ENCODE results near the gene EDNRB.
"Not testable (repeated sequence)": the region's sequence is repeated elsewhere in the genome, so short reads cannot be mapped to it uniquely, and the experiment has no call there.

Gene EDNRB

GRCh38 chr13:77918391-77919245 is at the start of gene EDNRB:
Gene EDNRB, minus strand, starts transcription at chr13:77918831. Its CDS starts 258 bp downstream, at chr13:77918573.
- DNase-seq (ENCODE audit: low spot score): no peak

GRCh38 chr13:77966671-77967070 is 48.0 kb upstream of the EDNRB start:
- no peak for DNase-seq (ENCODE audit: low spot score)

- no peak for DNase-seq (ENCODE audit: low spot score)
Observed at GRCh38 chr13:77952737-77953136, 34.1 kb upstream of the EDNRB start.

- no peak for DNase-seq (ENCODE audit: low spot score)
Observed at GRCh38 chr13:77952276-77952675, 33.6 kb upstream of the EDNRB start.

GRCh38 chr13:77946522-77946921 is 27.9 kb upstream of the EDNRB start:
- DNase-seq (ENCODE audit: low spot score): no peak

GRCh38 chr13:77935063-77935462 is 16.4 kb upstream of the EDNRB start:
- not testable (repeated sequence) for DNase-seq (ENCODE audit: low spot score)

- no peak for DNase-seq (ENCODE audit: low spot score)
Observed at GRCh38 chr13:77930430-77930829, 11.8 kb upstream of the EDNRB start.

DNA sequence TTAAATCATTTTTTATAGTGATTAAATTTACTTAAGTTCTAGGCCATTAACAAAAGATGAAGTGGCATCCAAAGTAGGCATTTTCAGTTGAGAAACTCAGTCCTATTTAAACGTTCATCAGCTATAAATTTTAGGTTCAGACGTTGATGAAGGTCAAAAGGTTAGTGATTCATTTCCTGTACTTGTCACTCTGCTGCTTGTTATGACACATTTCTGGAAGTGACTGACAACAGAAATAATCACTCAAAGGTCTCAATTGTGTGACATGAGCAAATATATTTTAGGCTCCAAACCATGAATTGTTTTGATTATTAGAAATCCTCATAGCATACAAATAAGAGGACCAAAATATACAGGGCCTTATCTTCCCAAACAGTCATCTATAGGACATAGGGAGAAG is 10.3 kb upstream of the EDNRB start:
- no peak for DNase-seq (ENCODE audit: low spot score)

DNA sequence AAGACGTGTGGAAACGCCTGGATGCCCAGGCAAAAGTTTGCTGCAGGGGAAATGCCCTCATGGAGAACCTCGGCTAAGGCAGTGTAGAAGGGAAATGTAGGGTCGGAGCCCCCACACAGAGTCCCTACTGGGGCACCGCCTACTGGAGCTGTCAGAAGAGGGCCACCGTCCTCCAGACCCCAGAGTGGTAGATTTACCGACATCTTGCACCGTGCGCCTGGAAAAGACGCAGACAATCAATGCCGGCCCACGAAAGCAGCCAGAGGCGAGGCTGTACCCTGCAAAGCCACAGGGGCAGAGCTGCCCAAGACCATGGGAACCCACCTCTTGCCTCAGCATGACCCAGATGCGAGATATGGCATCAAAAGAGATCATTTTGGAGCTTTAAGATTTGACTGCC is 7.0 kb upstream of the EDNRB start:
- no peak for DNase-seq (ENCODE audit: low spot score)

GRCh38 chr13:77919921-77920294 is 1.3 kb upstream of the EDNRB start:
- DNase-seq (ENCODE audit: low spot score): no peak

DNA sequence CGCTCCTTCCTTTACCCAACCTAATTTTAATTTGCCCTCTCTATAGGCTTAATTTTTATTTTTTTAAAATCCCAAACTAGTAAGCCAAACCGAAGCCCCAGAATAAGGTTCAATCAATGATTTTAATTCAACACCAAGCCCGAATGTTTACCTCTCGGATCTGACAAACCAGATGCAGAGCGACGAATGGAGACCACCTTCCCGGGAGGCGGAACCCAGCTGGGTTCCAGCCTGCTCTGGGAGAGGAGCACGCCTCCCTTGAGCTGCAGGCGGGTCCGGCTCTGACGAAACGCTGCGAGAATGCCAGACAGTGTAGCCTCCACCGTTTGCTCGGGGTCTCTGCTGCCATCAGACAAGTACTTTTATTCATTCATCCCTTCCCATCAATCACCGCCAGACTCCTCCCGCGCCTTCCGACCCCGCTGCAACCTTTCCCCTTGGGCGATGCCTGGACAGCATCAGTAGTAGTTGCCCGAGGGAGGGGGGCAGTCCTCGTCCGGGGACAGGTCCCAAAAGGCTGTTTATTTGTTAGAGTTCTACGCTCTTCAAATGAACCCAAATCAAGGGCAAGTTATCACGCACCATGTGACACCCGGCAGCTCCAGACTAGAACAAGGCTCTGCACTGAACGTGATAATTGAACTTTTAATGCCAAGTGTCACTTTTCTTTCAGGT is 752 bp upstream of the EDNRB start:
- no peak for DNase-seq (ENCODE audit: low spot score)

DNA sequence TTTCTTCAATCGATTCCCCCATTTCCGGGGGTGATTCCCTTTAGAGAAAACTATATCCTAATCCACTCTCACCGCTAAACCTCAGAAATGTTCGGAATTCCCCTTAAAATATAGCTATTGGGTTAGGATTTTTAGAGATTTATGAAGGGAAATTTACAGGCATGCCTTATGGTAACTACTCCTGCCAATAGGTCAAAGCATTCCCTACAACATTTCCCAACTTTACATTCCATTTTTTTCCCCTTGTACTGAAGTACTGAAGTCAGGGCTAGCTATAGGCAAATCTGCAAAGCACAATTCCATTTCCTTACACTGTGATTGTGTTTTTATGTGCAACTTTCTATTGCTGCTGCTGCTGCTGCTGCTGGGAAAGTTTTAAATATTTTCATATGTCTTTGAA is 2.1 kb downstream of the EDNRB start:
- no peak for DNase-seq (ENCODE audit: low spot score)

GRCh38 chr13:77915686-77916085 is 2.9 kb downstream of the EDNRB start:
- DNase-seq (ENCODE audit: low spot score): no peak

DNA sequence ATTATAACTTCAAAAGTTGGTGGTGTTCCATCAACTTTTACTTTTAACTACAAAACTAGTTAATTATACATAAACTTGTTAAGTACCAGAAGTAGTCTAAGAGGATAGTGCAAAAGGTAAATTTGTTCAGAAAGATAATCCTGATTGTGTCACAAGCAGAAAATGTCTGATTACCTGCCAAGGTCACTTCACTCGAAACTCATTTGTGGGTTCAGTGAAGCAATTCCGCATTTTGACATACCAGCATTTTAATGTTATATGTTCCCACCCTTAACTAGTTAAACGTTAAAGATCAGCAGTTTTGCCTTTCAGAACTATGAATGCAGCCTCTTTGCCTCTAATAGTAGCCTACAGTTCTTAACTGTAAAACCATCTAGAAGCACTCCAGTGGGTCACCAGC is 5.6 kb downstream of the EDNRB start:
- DNase-seq (ENCODE audit: low spot score): no peak

GRCh38 chr13:77911751-77912150 is 6.9 kb downstream of the EDNRB start:
- no peak for DNase-seq (ENCODE audit: low spot score)

GRCh38 chr13:77909827-77910226 is 8.8 kb downstream of the EDNRB start:
- no peak for DNase-seq (ENCODE audit: low spot score)

DNA sequence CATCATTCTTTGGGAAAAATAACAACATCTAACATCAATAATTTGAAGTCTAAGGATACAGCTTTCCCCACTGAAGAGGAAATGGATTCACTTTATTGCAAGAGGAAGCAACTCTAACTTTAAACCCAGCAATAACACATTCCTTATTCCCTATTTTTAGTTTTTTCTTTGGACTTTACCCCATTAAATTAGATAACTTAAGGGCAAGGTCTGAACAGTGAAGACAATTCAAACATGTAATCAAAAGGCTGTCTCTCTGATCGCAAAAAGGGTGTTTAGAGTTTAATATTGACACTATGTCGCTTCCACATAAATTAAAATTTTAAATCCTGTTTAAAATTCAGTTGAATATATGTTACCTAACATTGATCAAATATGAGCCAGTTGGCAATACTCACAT is 10.1 kb downstream of the EDNRB start:
- DNase-seq (ENCODE audit: low spot score): no peak

DNA sequence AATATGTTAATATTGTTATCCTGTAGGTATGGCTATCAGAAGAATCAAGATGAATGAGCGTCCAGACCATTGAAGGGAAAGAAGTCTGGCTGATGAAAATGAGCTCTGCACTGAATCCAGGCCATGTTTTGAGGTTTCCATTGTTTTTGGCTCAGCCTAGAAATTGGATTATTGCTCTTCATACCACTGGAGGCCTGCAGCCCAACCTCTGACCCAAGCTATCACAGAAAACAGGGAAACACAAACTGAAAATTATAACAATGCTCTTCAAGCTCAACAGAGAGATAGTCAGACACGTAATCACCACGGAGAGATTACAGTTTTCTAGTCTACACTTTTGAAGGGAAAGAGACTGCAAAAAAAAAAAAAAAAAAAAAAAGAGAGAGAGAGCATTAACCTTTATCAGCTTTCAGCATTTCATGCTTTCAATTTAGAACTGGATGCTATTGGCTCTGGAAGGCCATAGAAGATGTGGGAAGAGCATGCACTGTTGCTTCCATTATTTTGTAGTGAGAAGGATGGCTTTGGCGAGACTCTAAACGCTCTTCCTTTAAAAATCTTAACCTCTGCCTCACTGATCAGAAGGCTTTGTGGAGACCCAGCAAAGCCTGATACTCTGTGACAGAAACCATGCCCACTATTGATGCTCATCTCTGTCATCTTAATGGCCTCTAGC is 10.8 kb downstream of the EDNRB start:
- no peak for DNase-seq (ENCODE audit: low spot score)

DNA sequence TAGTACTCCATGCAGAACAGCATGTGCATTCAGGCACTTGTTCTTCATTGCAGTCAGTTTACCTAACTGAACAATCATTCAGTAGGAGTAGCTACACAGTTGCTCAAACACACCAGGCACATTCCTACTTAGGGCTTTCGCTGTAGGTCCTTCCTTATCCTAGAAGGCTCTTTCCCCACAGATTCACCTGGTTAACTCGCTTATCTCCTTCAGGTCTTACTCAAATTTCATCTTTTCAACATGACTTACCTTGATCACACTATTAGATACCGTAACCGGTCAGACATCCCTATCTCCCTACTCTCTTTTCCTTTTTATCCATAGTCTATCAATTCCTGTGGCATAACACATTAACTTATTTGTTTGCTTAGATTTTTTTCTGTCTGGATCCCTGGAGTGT is 14.6 kb downstream of the EDNRB start:
- DNase-seq (ENCODE audit: low spot score): no peak

- no peak for DNase-seq (ENCODE audit: low spot score)
Observed at GRCh38 chr13:77903435-77903834, 15.2 kb downstream of the EDNRB start.

- DNase-seq (ENCODE audit: low spot score): no peak
Observed at GRCh38 chr13:77902319-77902963, 16.2 kb downstream of the EDNRB start.

DNA sequence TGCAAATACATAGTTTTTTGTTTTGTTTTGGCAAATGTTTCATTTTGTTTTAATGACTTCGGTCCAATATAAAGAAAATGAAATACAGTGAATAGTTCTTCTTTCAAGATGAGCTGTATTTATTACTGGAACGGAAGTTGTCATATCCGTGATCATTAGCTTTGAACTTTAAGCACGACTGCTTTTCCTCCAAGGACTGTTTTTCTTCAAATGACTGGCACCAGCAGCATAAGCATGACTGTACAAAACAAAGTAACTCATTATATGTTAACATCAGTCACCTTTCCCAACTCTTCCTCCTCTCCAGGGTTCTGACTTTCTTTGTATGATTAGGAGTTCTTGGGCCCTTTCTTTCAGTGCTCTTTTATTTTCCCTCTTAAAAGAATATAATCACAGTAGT is 20.5 kb downstream of the EDNRB start:
- no peak for DNase-seq (ENCODE audit: low spot score)

DNA sequence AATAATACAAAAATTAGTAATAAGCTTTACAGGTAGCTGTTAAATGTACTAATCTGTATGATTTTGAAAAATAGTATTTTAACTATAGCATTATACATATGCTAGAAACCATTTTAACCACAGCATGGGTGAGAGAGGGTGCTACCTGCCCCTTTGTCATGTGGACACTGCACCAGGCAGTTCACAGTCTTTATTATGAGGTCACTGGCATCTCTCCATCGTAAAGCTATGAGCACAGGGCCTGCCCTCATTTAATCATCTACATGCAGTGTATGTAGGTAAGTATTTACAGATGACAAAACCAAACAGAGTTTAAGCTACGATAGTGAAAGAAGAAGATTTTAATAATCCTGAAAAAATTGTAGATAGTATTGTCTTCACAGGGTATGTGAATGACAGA is 21.7 kb downstream of the EDNRB start:
- no peak for DNase-seq (ENCODE audit: low spot score)
